ENCODE measurements around the gene TEX36. TPM values are rescaled to one million over a fixed set of nuclear protein-coding genes. Genes with fewer than 3 reads are reported as not detected.

Gene TEX36
- total and polyA plus RNA-seq, 2 of the 13 experiments (the other 11 are each of a cell fraction or from before 2014, with no cell fraction given) = not detected

- 0 out of 2 replicates have a peak, but pooled peaks have one; percentile 5 for TF ChIP-seq ARID5B (CRISPR knock-in tag; IDR thresholded peaks at IDR 0.05)
- peak; percentile 68 for TF ChIP-seq POGK (CRISPR knock-in tag; conservative IDR thresholded peaks at IDR 0.05)
- TF ChIP-seq ZNF879 (CRISPR knock-in tag; IDR thresholded peaks at IDR 0.05) = no peak
- peak; percentile 94 for TF ChIP-seq ZNF263 (CRISPR knock-in tag; IDR thresholded peaks at IDR 0.05)
- no peak for TF ChIP-seq SRSF9 (IDR thresholded peaks at IDR 0.05; ENCODE audit: borderline replicate concordance, insufficient read depth, low read depth, low read length, poor library complexity, severe bottlenecking)
- TF ChIP-seq ZNF12 (CRISPR knock-in tag; IDR thresholded peaks at IDR 0.05) = 0 out of 2 replicates have a peak, but pooled peaks have one; percentile 44
- TF ChIP-seq HNF1A (IDR thresholded peaks at IDR 0.05; ENCODE audit: low read depth) = no peak
- TF ChIP-seq HNF1A (CRISPR knock-in tag; IDR thresholded peaks at IDR 0.05; ENCODE audit: borderline replicate concordance) = peak; percentile 72; the same call in 1 of the 2 replicates
- TF ChIP-seq ZSCAN9 (CRISPR knock-in tag; IDR thresholded peaks at IDR 0.05; ENCODE audit: borderline replicate concordance) = 0 out of 2 replicates have a peak, but pooled peaks have one; percentile 48
Observed at GRCh38 chr10:125719173-125720001, 36.4 kb upstream of the TEX36 start, which contains the start of gene EDRF1 (continued).

All from HepG2 (cell line).